K562 (cell line): Measurements from ENCODE around the gene PBX1. TPM values are rescaled to one million over a fixed set of nuclear protein-coding genes. Genes with fewer than 3 reads are reported as not detected.

Experiments used
- ATAC-seq: fragments of 200-7000 bp; cut with Tn5 transposase; 3 replicates; pipeline ENCODE4 v1.9.1; 2020; ENCODE audit warnings: moderate library complexity
- BruUV-seq: library from RNA; stranded (reverse); fragments of 400-500 nt; replicated peaks from 2 replicates; lab custom pipeline; 2021; lab: Mats Ljungman, UMichigan
- CTCF ChIA-PET: fragments of 300-600 bp; formaldehyde crosslinking; extraction: SDS; loops from one replicate; lab custom pipeline; 2021; ENCODE audit warnings: low intra/inter-chr PET ratio; lab: Yijun Ruan, JAX
- POLR2A ChIA-PET: fragments of 300-600, 350-650 bp; sonication (Branson Sonifier 250); formaldehyde crosslinking; extraction: SDS; loops from one replicate; lab custom pipeline; 2021; ENCODE audit warnings: antibody characterized with exemption, inconsistent platforms; lab: Yijun Ruan, JAX
- DNase-seq, 4 experiments: peaks; one replicate each; pipeline versions ENCODE4 v3.0.0 to v3.0.0-alpha.2; 2011 to 2018; ENCODE audit warnings: low spot score in 3 of 4, mixed read lengths in 3 of 4; ENCODE audit errors: extremely low read depth in 1 of 4
- FAIRE-seq: peaks from 2 replicates; lab custom pipeline; 2011; peaks lifted over from hg19 to GRCh38; lab: Jason Lieb, UNC
- H2AFZ ChIP-seq: 2 replicates; pipeline ENCODE4 v1.6.0; 2011; ENCODE audit warnings: low read depth, low read length, control low read depth, inconsistent platforms
- H3K27ac ChIP-seq: fragments of 200-600 bp; 3 replicates; pipeline ENCODE4 v1.8.0; 2011; ENCODE audit warnings: low read depth, mild to moderate bottlenecking, control low read depth, inconsistent platforms, low read length, moderate library complexity, mixed read lengths; ENCODE audit errors: extremely low read depth
- H3K27me3 ChIP-seq, 2 experiments: fragments of 300-600 bp in 1 of 2; 2 replicates in 1 of 2; 3 replicates in 1 of 2; pipeline versions ENCODE4 v1.6.0 to v1.8.0; 2011; ENCODE audit warnings: inconsistent platforms in 2 of 2, low read length in 2 of 2, mild to moderate bottlenecking in 1 of 2, mixed read lengths in 1 of 2, moderate library complexity in 1 of 2; ENCODE audit not compliant: control insufficient read depth in 2 of 2, insufficient read depth in 2 of 2
- H3K36me3 ChIP-seq: fragments of 300-600 bp; 3 replicates; pipeline ENCODE4 v1.8.0; 2011; ENCODE audit warnings: mild to moderate bottlenecking, low read length, inconsistent platforms; ENCODE audit not compliant: control insufficient read depth, insufficient read depth
- H3K4me1 ChIP-seq, 2 experiments: fragments of 200-600 bp in 1 of 2; replicated peaks in 1 of 2; 2 replicates in 1 of 2; 3 replicates in 1 of 2; pipeline versions ENCODE4 v1.5.1 to v1.8.0; 2011; ENCODE audit warnings: inconsistent platforms in 2 of 2, low read length in 2 of 2, mild to moderate bottlenecking in 1 of 2, mixed read lengths in 1 of 2, moderate library complexity in 1 of 2; ENCODE audit not compliant: control insufficient read depth in 2 of 2, insufficient read depth in 2 of 2
- H3K4me2 ChIP-seq: 2 replicates; pipeline ENCODE4 v1.6.1; 2011; ENCODE audit warnings: low read length, control low read depth, inconsistent platforms, mixed read lengths; ENCODE audit not compliant: insufficient read depth
- H3K4me3 ChIP-seq: fragments of 200-600 bp; sonication (generic), shearing (Covaris generic); 2 replicates; pipeline ENCODE4 v1.5.1; 2016; ENCODE audit warnings: control low read depth, inconsistent platforms
- H3K79me2 ChIP-seq: fragments of 200-600 bp; 3 replicates; pipeline ENCODE4 v1.8.0; 2011; ENCODE audit warnings: low read length, inconsistent platforms; ENCODE audit not compliant: control insufficient read depth, insufficient read depth
- H3K9ac ChIP-seq, 2 experiments: 2 replicates each; pipeline versions ENCODE4 v1.6.0 to v1.6.1; 2011; ENCODE audit warnings: low read depth in 2 of 2, low read length in 2 of 2, control low read depth in 1 of 2, inconsistent platforms in 1 of 2, mild to moderate bottlenecking in 1 of 2, mixed read lengths in 1 of 2; ENCODE audit not compliant: insufficient read depth in 1 of 2
- H3K9me1 ChIP-seq: one replicate; pipeline ENCODE4 v1.6.0; 2011; ENCODE audit warnings: inconsistent platforms, mild to moderate bottlenecking, low read length, moderate library complexity; ENCODE audit not compliant: control insufficient read depth, insufficient read depth
- H3K9me3 ChIP-seq: replicated peaks from 2 replicates; pipeline ENCODE4 v1.5.1; 2011; ENCODE audit warnings: low read depth, low read length, inconsistent platforms; ENCODE audit not compliant: control insufficient read depth, insufficient read depth
- H4K20me1 ChIP-seq: replicated peaks from 2 replicates; pipeline ENCODE4 v1.6.1; 2011; ENCODE audit warnings: low read length, inconsistent platforms, mixed read lengths; ENCODE audit not compliant: control insufficient read depth, insufficient read depth
- POU5F1 ChIP-seq: fragments of 150-350 bp; IDR thresholded peaks from 2 replicates; pipeline ENCODE4 v1.6.1; 2014; ENCODE audit warnings: borderline replicate concordance, low read length, low read depth, mild to moderate bottlenecking; ENCODE audit not compliant: partially characterized antibody
- RUNX1 ChIP-seq: sonication (generic); IDR thresholded peaks from 2 replicates; pipeline ENCODE4 v1.6.1; 2016; ENCODE audit warnings: antibody characterized with exemption, low read depth
- SRSF7 ChIP-seq: fragments of 200-400 bp; formaldehyde crosslinking; optimal IDR thresholded peaks from 2 replicates; pipeline ENCODE3; 2017; ENCODE audit warnings: mild to moderate bottlenecking, low read depth, low read length
- XRCC4 ChIP-seq: IDR thresholded peaks from one replicate; pipeline ENCODE4 v1.6.1; 2011; ENCODE audit not compliant: insufficient read depth, insufficient read length; ENCODE audit errors: extremely low read depth
- ZEB2 ChIP-seq: fragments of 450-650 bp; IDR thresholded peaks from 2 replicates; pipeline ENCODE4 v1.6.1; 2016
- ZNF766 ChIP-seq: fragments of 200-800 bp; sonication (Bioruptor generic); conservative IDR thresholded peaks from 2 replicates; pipeline ENCODE4 v1.6.1; 2016; ENCODE audit warnings: missing genetic modification characterization, missing compliant biosample characterization
- WGBS: fragments of 100-300 bp; shearing (Covaris generic); methylation state at CpG from one replicate; pipeline ENCODE4 v1.1.6; 2016; ENCODE audit warnings: low coverage, mixed read lengths; ENCODE audit not compliant: insufficient coverage; ENCODE audit errors: missing lambda C conversion rate; 5-methylcytosine and 5-hydroxymethylcytosine counted together
- in situ Hi-C: fragments of 300-500 bp; cut with MboI; formaldehyde crosslinking; loops from 4 replicates; pipeline ENCODE4 v1.15.0; 2018; ENCODE audit warnings: inconsistent platforms, mixed read lengths
- intact Hi-C: fragments of 100-400 bp; cut with micrococcal nuclease; formaldehyde crosslinking; loops from 2 replicates; pipeline ENCODE4 v1.14.2; 2022
- polyA plus RNA-seq, 8 experiments: library from polyadenylated mRNA; depleted of rRNA in 4 of 8; stranded (reverse) in 5 of 8; unstranded in 3 of 8; fragments of >200 nt; fragmentation: Nextera tagmentation in 2 of 8; fragmentation: Illumina TruSeq in 1 of 8; extraction: Ambion mirVana in 2 of 8; extraction: Trizol in 1 of 8; gene quantifications; 2 replicates each; pipeline versions ENCODE4 v1.2.1 to v1.2.3, GENCODE V29; 2011 to 2014; ENCODE audit warnings: inconsistent platforms in 1 of 8, missing spikeins in 1 of 8
- total RNA-seq, 7 experiments: library from RNA; depleted of rRNA in 6 of 7; stranded (reverse); fragments of >200 nt in 6 of 7; fragmentation: Illumina TruSeq in 2 of 7; extraction: Trizol in 2 of 7; gene quantifications; 2 replicates each; pipeline versions ENCODE4 v1.2.1 to v1.2.3, GENCODE V29; 2011 to 2021; ENCODE audit warnings: low replicate concordance in 1 of 7

Gene PBX1
- total and polyA plus RNA-seq, 9 of the 15 experiments (the other 6 are each of a cell fraction or from before 2014, with no cell fraction given) = 0.03 to 0.62 (median 0.17) TPM

- Histone ChIP-seq H3K9me1 (no peaks in the 10 kb centered on the region), H3K4me3 (no peak overlapping the region), H3K36me3 (no peaks in the 10 kb centered on the region), H3K9me3 (no peaks in the 10 kb centered on the region), H3K9ac (no peak overlapping the region), H4K20me1 (no peaks in the 10 kb centered on the region), H2AFZ (no peak overlapping the region), H3K27ac (no peak overlapping the region), H3K4me2 (no peak overlapping the region), H3K79me2 (no peaks in the 10 kb centered on the region), H3K4me1 (no peaks in the 10 kb centered on the region), H3K27me3 (peaks cover 0 to under 1% of the 10 kb centered on the region in 2 experiments; a peak in 1 of 5 replicates)
- TF ChIP-seq ZEB2 (no peak), ZNF766 (no peak)
- POLR2A ChIA-PET = no interaction called here
- CTCF ChIA-PET = no interaction called here
- ATAC-seq = no peak
- no peak for DNase-seq
- FAIRE-seq = no peak
- under 1% methylated on average over 13 of the region's 13 CpGs for WGBS
- in situ Hi-C loops = no loop called here
- intact Hi-C loops = no loop called here
- BruUV-seq = no TSS peak
Observed at GRCh38 chr1:164846731-164847691, 288.0 kb downstream of the PBX1 start.

DNA sequence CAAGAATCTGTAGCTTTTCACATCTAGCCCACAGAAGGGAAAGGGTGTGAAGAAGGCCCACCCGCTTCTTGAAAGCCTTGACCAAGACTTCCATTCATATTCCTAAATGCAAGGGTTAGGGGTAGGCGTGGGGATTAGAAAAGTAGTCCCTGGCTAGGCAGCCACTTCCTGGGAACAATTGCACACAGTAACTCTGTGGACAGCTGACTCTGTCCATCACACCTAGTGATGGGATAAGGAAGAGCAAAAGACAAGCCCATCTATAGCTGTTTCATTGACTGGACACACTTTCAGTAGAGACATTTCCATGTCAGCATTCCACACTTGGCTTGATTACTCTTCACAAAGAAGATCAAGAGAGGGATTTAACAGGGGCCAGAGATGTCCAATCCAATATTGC is 294.2 kb downstream of the PBX1 start:
- Histone ChIP-seq H3K4me1 (no peaks in the 10 kb centered on the region), H3K79me2 (no peaks in the 10 kb centered on the region), H3K36me3 (no peaks in the 10 kb centered on the region), H4K20me1 (no peaks in the 10 kb centered on the region), H3K9ac (no peak overlapping the region), H3K4me2 (no peak overlapping the region), H3K27me3 (no peaks in the 10 kb centered on the region; a peak in 2 of 5 replicates), H3K27ac (no peak overlapping the region), H3K9me1 (no peaks in the 10 kb centered on the region), H2AFZ (no peak overlapping the region), H3K4me3 (no peak overlapping the region), H3K9me3 (no peaks in the 10 kb centered on the region)
- intact Hi-C loops (no loop called here), in situ Hi-C loops (no loop called here)
- no peak for TF ChIP-seq RUNX1
- no peak for TF ChIP-seq SRSF7
- no peak for TF ChIP-seq POU5F1
- no peak for TF ChIP-seq XRCC4
- ChIA-PET CTCF (no interaction called here), POLR2A (interaction anchor here (0.9 kb wide), 1 partner anchor 104 kb away, joined by 6 read pairs; no protein-coding TSS in a partner anchor)
- no TSS peak for BruUV-seq
- no peak for ATAC-seq
- WGBS = 0% methylated on average over 2 of the region's 2 CpGs
- no peak for FAIRE-seq
- no peak for DNase-seq
